DND-41 (cell line): ENCODE measurements around the gene RADIL.
A peak's percentile ranks its signal among the peaks of the same experiment; 100 is the strongest.

Experiments
- ATAC-seq: fragments of 200-7000 bp; cut with Tn5 transposase; 3 replicates; pipeline ENCODE4 v1.9.1; 2021; ENCODE audit warnings: low read depth; ENCODE audit not compliant: insufficient read depth
- DNase-seq: peaks from one replicate; pipeline ENCODE4 v3.0.0-alpha.2; 2020
- H2AFZ ChIP-seq: 2 replicates; pipeline ENCODE4 v1.6.0; 2012; ENCODE audit warnings: low read depth, low read length
- H3K27ac ChIP-seq: 2 replicates; pipeline ENCODE4 v1.5.1; 2012; ENCODE audit warnings: low read length, inconsistent platforms
- H3K27me3 ChIP-seq: fragments of 200-600 bp; sonication (generic); 2 replicates; pipeline ENCODE4 v1.6.0; 2012; ENCODE audit warnings: low read length, mild to moderate bottlenecking, inconsistent platforms; ENCODE audit not compliant: insufficient read depth, poor library complexity
- H3K36me3 ChIP-seq: 2 replicates; pipeline ENCODE4 v1.5.1; 2012; ENCODE audit warnings: low read length, inconsistent platforms; ENCODE audit not compliant: insufficient read depth
- H3K4me1 ChIP-seq: 2 replicates; pipeline ENCODE4 v1.5.1; 2012; ENCODE audit warnings: mild to moderate bottlenecking, low read length; ENCODE audit not compliant: insufficient read depth
- H3K4me2 ChIP-seq: 2 replicates; pipeline ENCODE4 v1.6.0; 2012; ENCODE audit warnings: mild to moderate bottlenecking, moderate library complexity, low read length, inconsistent platforms; ENCODE audit not compliant: insufficient read depth
- H3K4me3 ChIP-seq, 2 experiments: fragments of 200-600 bp in 1 of 2; shearing (Covaris generic) in 1 of 2; 2 replicates each; pipeline ENCODE4 v1.5.1; 2012 to 2016; ENCODE audit warnings: inconsistent platforms in 2 of 2, low read length in 2 of 2, mild to moderate bottlenecking in 2 of 2, low read depth in 1 of 2, moderate library complexity in 1 of 2
- H3K79me2 ChIP-seq: 2 replicates; pipeline ENCODE4 v1.6.0; 2012; ENCODE audit warnings: low read length, inconsistent platforms; ENCODE audit not compliant: insufficient read depth
- H3K9ac ChIP-seq: 2 replicates; pipeline ENCODE4 v1.6.0; 2012; ENCODE audit warnings: low read depth, mild to moderate bottlenecking, inconsistent platforms, low read length, moderate library complexity
- H3K9me3 ChIP-seq: 2 replicates; pipeline ENCODE4 v1.5.1; 2012; ENCODE audit warnings: low read length, moderate library complexity, mild to moderate bottlenecking, inconsistent platforms; ENCODE audit not compliant: insufficient read depth, severe bottlenecking
- H4K20me1 ChIP-seq: 2 replicates; pipeline ENCODE4 v1.6.0; 2012; ENCODE audit warnings: low read length; ENCODE audit not compliant: insufficient read depth
- CTCF ChIP-seq: IDR thresholded peaks from 2 replicates; pipeline ENCODE4 v1.5.1; 2012; ENCODE audit warnings: borderline replicate concordance, low read length, moderate library complexity, mild to moderate bottlenecking; ENCODE audit not compliant: poor library complexity, severe bottlenecking; ENCODE audit errors: extremely low read depth
- EZH2 ChIP-seq: IDR thresholded peaks from 3 replicates; pipeline ENCODE4 v1.6.1; 2012; ENCODE audit warnings: borderline replicate concordance, low read depth, mild to moderate bottlenecking, moderate library complexity, low read length, inconsistent platforms; ENCODE audit not compliant: severe bottlenecking

RADIL gene

GRCh38 chr7:4830176-4830575 is 53.3 kb downstream of the RADIL start:
- Histone ChIP-seq H3K9me3 (no peaks in the 10 kb centered on the region), H3K79me2 (no peaks in the 10 kb centered on the region), H3K4me1 (no peaks in the 10 kb centered on the region), H3K9ac (no peak overlapping the region), H2AFZ (no peak overlapping the region; the same call in 1 of the 2 replicates), H3K4me2 (no peak overlapping the region), H3K27me3 (no peaks in the 10 kb centered on the region), H3K4me3 (no peak overlapping the region), H4K20me1 (no peaks in the 10 kb centered on the region; the same call in 1 of the 2 replicates), H3K36me3 (no peaks in the 10 kb centered on the region), H3K27ac (no peak overlapping the region)
- ATAC-seq = peak; percentile 93
- peak; percentile 66 for DNase-seq
- TF ChIP-seq CTCF (peak; percentile 87), EZH2 (no peak)

- H3K27ac ChIP-seq = no peak overlapping the region
- H3K36me3 ChIP-seq = no peaks in the 10 kb centered on the region
- H4K20me1 ChIP-seq = no peaks in the 10 kb centered on the region; the same call in 1 of the 2 replicates
- ATAC-seq (no peak), DNase-seq (no peak)
- H2AFZ ChIP-seq = no peak overlapping the region
- TF ChIP-seq EZH2 (no peak), CTCF (no peak)
- H3K9ac ChIP-seq = no peak overlapping the region
- no peak overlapping the region for H3K4me2 ChIP-seq
- H3K4me1 ChIP-seq = no peaks in the 10 kb centered on the region
- H3K4me3 ChIP-seq = no peak overlapping the region
- H3K79me2 ChIP-seq = no peaks in the 10 kb centered on the region
- H3K27me3 ChIP-seq = no peaks in the 10 kb centered on the region
- no peaks in the 10 kb centered on the region for H3K9me3 ChIP-seq
Observed at GRCh38 chr7:4828720-4829383, 54.7 kb downstream of the RADIL start.

GRCh38 chr7:4825081-4825480 is 58.4 kb downstream of the RADIL start:
- Histone ChIP-seq H2AFZ (no peak overlapping the region), H4K20me1 (no peaks in the 10 kb centered on the region), H3K9ac (no peak overlapping the region), H3K4me3 (no peak overlapping the region), H3K27ac (no peak overlapping the region), H3K36me3 (no peaks in the 10 kb centered on the region), H3K9me3 (no peaks in the 10 kb centered on the region), H3K4me2 (no peak overlapping the region), H3K27me3 (no peaks in the 10 kb centered on the region), H3K4me1 (no peaks in the 10 kb centered on the region), H3K79me2 (no peaks in the 10 kb centered on the region)
- TF ChIP-seq CTCF (no peak), EZH2 (no peak)
- DNase-seq = no peak
- no peak for ATAC-seq
